Measurements from ENCODE around the gene TMEM126B. TPM values are rescaled to one million over a fixed set of nuclear protein-coding genes. Genes with fewer than 3 reads are reported as not detected.
"Not testable (repeated sequence)": the region's sequence is repeated elsewhere in the genome, so short reads cannot be mapped to it uniquely, and the experiment has no call there.

Gene TMEM126B
- total RNA-seq, 1 donor from 2014 or later = 42.0 TPM

- H3K36me3 Mint-ChIP-seq (ENCODE audit: low read depth, unreplicated experiment) = no peaks in the 10 kb centered on the region
- H3K9me3 Mint-ChIP-seq (ENCODE audit: unreplicated experiment) = no peaks in the 10 kb centered on the region
- H3K4me1 Mint-ChIP-seq (ENCODE audit: unreplicated experiment) = peaks cover 2% of the 10 kb centered on the region
- no peak overlapping the region for H3K27ac Mint-ChIP-seq (ENCODE audit: unreplicated experiment)
- H3K27me3 Mint-ChIP-seq (ENCODE audit: unreplicated experiment) = no peaks in the 10 kb centered on the region
- no peak for DNase-seq (ENCODE audit: low spot score)
- no peak overlapping the region for H3K4me3 Mint-ChIP-seq (ENCODE audit: unreplicated experiment)
- no peak for TF ChIP-seq CTCF (IDR thresholded peaks at IDR 0.05; ENCODE audit: unreplicated experiment)
Measured at GRCh38 chr11:85651118-85651517, 22.7 kb downstream of the TMEM126B start.

- no peak overlapping the region for H3K4me3 Mint-ChIP-seq (ENCODE audit: unreplicated experiment)
- H3K36me3 Mint-ChIP-seq (ENCODE audit: low read depth, unreplicated experiment) = no peaks in the 10 kb centered on the region
- no peak for TF ChIP-seq CTCF (IDR thresholded peaks at IDR 0.05; ENCODE audit: unreplicated experiment)
- no peaks in the 10 kb centered on the region for H3K9me3 Mint-ChIP-seq (ENCODE audit: unreplicated experiment)
- DNase-seq (ENCODE audit: low spot score) = no peak
- no peak overlapping the region for H3K27ac Mint-ChIP-seq (ENCODE audit: unreplicated experiment)
- H3K27me3 Mint-ChIP-seq (ENCODE audit: unreplicated experiment) = no peaks in the 10 kb centered on the region
- peaks cover 2% of the 10 kb centered on the region for H3K4me1 Mint-ChIP-seq (ENCODE audit: unreplicated experiment)
Measured at GRCh38 chr11:85652786-85653447, 24.5 kb downstream of the TMEM126B start.

- H3K27ac Mint-ChIP-seq (ENCODE audit: unreplicated experiment); H3K9me3 Mint-ChIP-seq (ENCODE audit: unreplicated experiment); DNase-seq (ENCODE audit: low spot score); H3K4me3 Mint-ChIP-seq (ENCODE audit: unreplicated experiment); H3K27me3 Mint-ChIP-seq (ENCODE audit: unreplicated experiment); H3K4me1 Mint-ChIP-seq (ENCODE audit: unreplicated experiment); H3K36me3 Mint-ChIP-seq (ENCODE audit: low read depth, unreplicated experiment): not testable (repeated sequence)
Measured at GRCh38 chr11:85654343-85654742, 25.9 kb downstream of the TMEM126B start.

- H3K4me1 Mint-ChIP-seq (ENCODE audit: unreplicated experiment) = peaks cover 12% of the 10 kb centered on the region
- no peaks in the 10 kb centered on the region for H3K9me3 Mint-ChIP-seq (ENCODE audit: unreplicated experiment)
- H3K4me3 Mint-ChIP-seq (ENCODE audit: unreplicated experiment) = no peak overlapping the region
- TF ChIP-seq CTCF (IDR thresholded peaks at IDR 0.05; ENCODE audit: unreplicated experiment) = no peak
- peak overlapping the region; percentile 9 for H3K27ac Mint-ChIP-seq (ENCODE audit: unreplicated experiment)
- no peak for DNase-seq (ENCODE audit: low spot score)
- no peaks in the 10 kb centered on the region for H3K36me3 Mint-ChIP-seq (ENCODE audit: low read depth, unreplicated experiment)
- H3K27me3 Mint-ChIP-seq (ENCODE audit: unreplicated experiment) = no peaks in the 10 kb centered on the region
Measured at GRCh38 chr11:85656777-85657176, 28.4 kb downstream of the TMEM126B start.

- Mint-ChIP-seq H3K27me3 (ENCODE audit: unreplicated experiment) (peaks cover 3% of the 10 kb centered on the region), H3K9me3 (ENCODE audit: unreplicated experiment) (no peaks in the 10 kb centered on the region), H3K36me3 (ENCODE audit: low read depth, unreplicated experiment) (peaks cover 3% of the 10 kb centered on the region), H3K4me3 (ENCODE audit: unreplicated experiment) (no peak overlapping the region), H3K27ac (ENCODE audit: unreplicated experiment) (no peak overlapping the region), H3K4me1 (ENCODE audit: unreplicated experiment) (peaks cover 17% of the 10 kb centered on the region)
- no peak for TF ChIP-seq CTCF (IDR thresholded peaks at IDR 0.05; ENCODE audit: unreplicated experiment)
- no peak for DNase-seq (ENCODE audit: low spot score)
Measured at GRCh38 chr11:85658180-85658579, 29.8 kb downstream of the TMEM126B start.
